Gastrocnemius medialis (tissue), 4 donors: ENCODE results near the gene RUNX1. TPM values are rescaled to one million over a fixed set of nuclear protein-coding genes. Genes with fewer than 3 reads are reported as not detected.

Source experiments
- ATAC-seq, 2 donors: fragments of 150-250 bp; one replicate each; pipeline ENCODE4 v1.9.1; 2016
- DNase-seq, 2 donors: peaks; one replicate each; pipeline ENCODE4 v3.0.0-alpha.2; 2019
- H3K27ac ChIP-seq, 4 donors: fragments of 200-600 bp; sonication (generic); 1 replicate in 1 of 4; 2 replicates in 3 of 4; pipeline ENCODE4 v1.5.1; 2016 to 2018; ENCODE audit warnings: mild to moderate bottlenecking in 2 of 4, moderate library complexity in 1 of 4
- H3K27me3 ChIP-seq, 3 donors: fragments of 200-600 bp; sonication (generic) in 2 of 3; 1 replicate in 1 of 3; 2 replicates in 2 of 3; pipeline versions ENCODE4 v1.5.1 to v1.6.0; 2016 to 2019; ENCODE audit warnings: mild to moderate bottlenecking in 1 of 3, moderate library complexity in 1 of 3
- H3K36me3 ChIP-seq, 2 donors: fragments of 200-600 bp; sonication (generic) in 1 of 2; one replicate each; pipeline ENCODE4 v1.5.1; 2017 to 2018
- H3K4me1 ChIP-seq, 2 donors: fragments of 200-600 bp; sonication (generic) in 1 of 2; one replicate each; pipeline ENCODE4 v1.5.1; 2016 to 2017; ENCODE audit warnings: mild to moderate bottlenecking in 2 of 2
- H3K4me3 ChIP-seq, 4 donors: fragments of 200-600 bp; sonication (generic) in 3 of 4; 1 replicate in 1 of 4; 2 replicates in 3 of 4; pipeline ENCODE4 v1.5.1; 2016 to 2019; ENCODE audit warnings: mild to moderate bottlenecking in 2 of 4
- H3K9me3 ChIP-seq, 3 donors: fragments of 200-600 bp; sonication (generic) in 2 of 3; 1 replicate in 1 of 3; 2 replicates in 2 of 3; pipeline ENCODE4 v1.5.1; 2016 to 2019
- CTCF ChIP-seq, 5 experiments: fragments of 450-650 bp in 3 of 5; fragments of 200-600 bp in 2 of 5; sonication (generic) in 2 of 5; IDR thresholded peaks in 4 of 5; conservative IDR thresholded peaks in 1 of 5; 1 replicate in 4 of 5; 2 replicates in 1 of 5; pipeline ENCODE4 v1.5.1; 2016 to 2019; ENCODE audit warnings: antibody characterized with exemption in 5 of 5, mild to moderate bottlenecking in 3 of 5, moderate library complexity in 3 of 5
- POLR2A ChIP-seq, 2 donors: fragments of 450-650 bp; IDR thresholded peaks; one replicate each; pipeline ENCODE4 v1.6.1; 2017; ENCODE audit warnings: antibody characterized with exemption in 2 of 2, mild to moderate bottlenecking in 2 of 2, moderate library complexity in 2 of 2
- in situ Hi-C, 4 donors: fragments of 200-750 bp; cut with MboI; loops; one replicate each; pipeline versions ENCODE4 v1.15.0 to v1.8.0; 2017; ENCODE audit warnings: low sequenced_read_pairs in 4 of 4
- intact Hi-C: fragments of 100-400 bp; cut with DNase I; formaldehyde crosslinking; loops from one replicate; pipeline ENCODE4 v1.15.1; 2023; ENCODE audit warnings: low total_unique reads
- total RNA-seq, 4 donors: library from RNA; depleted of rRNA; stranded (reverse); fragments of >200 nt; gene quantifications; one replicate each; pipeline versions ENCODE4 v1.1.0 to v1.2.3, GENCODE V29; 2016

Gene RUNX1
- total RNA-seq, 4 donors from 2014 or later, result 8.0 to 20.9 (median 10.6) TPM

GRCh38 chr21:34948157-34948556 is 100.9 kb downstream of the RUNX1 start:
- ATAC-seq, result no peak
- H3K9me3 ChIP-seq, result no peaks in the 10 kb centered on the region
- in situ Hi-C loops, result no loop called here
- no peaks in the 10 kb centered on the region for H3K27me3 ChIP-seq
- DNase-seq, result no peak
- no peak overlapping the region for H3K4me3 ChIP-seq
- no peaks in the 10 kb centered on the region for H3K4me1 ChIP-seq
- no peaks in the 10 kb centered on the region for H3K36me3 ChIP-seq
- intact Hi-C loops, result no loop called here
- H3K27ac ChIP-seq, result no peak overlapping the region
- TF ChIP-seq CTCF (IDR thresholded peaks at IDR 0.05 in 4 of 5, conservative IDR thresholded peaks at IDR 0.05 in 1 of 5) (no peak), POLR2A (IDR thresholded peaks at IDR 0.05) (no peak)

GRCh38 chr21:34946916-34947534 is 102.1 kb downstream of the RUNX1 start:
- Histone ChIP-seq H3K27ac (no peak overlapping the region), H3K36me3 (no peaks in the 10 kb centered on the region), H3K9me3 (no peaks in the 10 kb centered on the region), H3K4me3 (no peak overlapping the region), H3K4me1 (no peaks in the 10 kb centered on the region), H3K27me3 (no peaks in the 10 kb centered on the region)
- ATAC-seq (no peak), DNase-seq (no peak)
- in situ Hi-C loops (no loop called here), intact Hi-C loops (no loop called here)
- no peak for TF ChIP-seq CTCF (IDR thresholded peaks at IDR 0.05 in 4 of 5, conservative IDR thresholded peaks at IDR 0.05 in 1 of 5)
- no peak for TF ChIP-seq POLR2A (IDR thresholded peaks at IDR 0.05)

GRCh38 chr21:34946385-34946840 is 102.7 kb downstream of the RUNX1 start:
- H3K36me3 ChIP-seq, result no peaks in the 10 kb centered on the region
- H3K27ac ChIP-seq, result no peak overlapping the region
- H3K4me3 ChIP-seq, result no peak overlapping the region
- no peaks in the 10 kb centered on the region for H3K27me3 ChIP-seq
- no peaks in the 10 kb centered on the region for H3K4me1 ChIP-seq
- DNase-seq (no peak), ATAC-seq (no peak)
- in situ Hi-C loops (no loop called here), intact Hi-C loops (no loop called here)
- TF ChIP-seq CTCF (IDR thresholded peaks at IDR 0.05 in 4 of 5, conservative IDR thresholded peaks at IDR 0.05 in 1 of 5), result no peak
- no peak for TF ChIP-seq POLR2A (IDR thresholded peaks at IDR 0.05)
- H3K9me3 ChIP-seq, result no peaks in the 10 kb centered on the region

- no peaks in the 10 kb centered on the region for H3K36me3 ChIP-seq
- H3K9me3 ChIP-seq, result no peaks in the 10 kb centered on the region
- no peak overlapping the region for H3K27ac ChIP-seq
- DNase-seq (no peak), ATAC-seq (no peak)
- H3K27me3 ChIP-seq, result no peaks in the 10 kb centered on the region
- TF ChIP-seq CTCF (IDR thresholded peaks at IDR 0.05 in 4 of 5, conservative IDR thresholded peaks at IDR 0.05 in 1 of 5), result no peak
- no peak for TF ChIP-seq POLR2A (IDR thresholded peaks at IDR 0.05)
- intact Hi-C loops (no loop called here), in situ Hi-C loops (no loop called here)
- no peaks in the 10 kb centered on the region for H3K4me1 ChIP-seq
- no peak overlapping the region for H3K4me3 ChIP-seq
These were observed 103.8 kb downstream of the RUNX1 start for GRCh38 chr21:34945288-34945687.
